ENCODE results near the gene GRK3.

GRK3 gene

DNA sequence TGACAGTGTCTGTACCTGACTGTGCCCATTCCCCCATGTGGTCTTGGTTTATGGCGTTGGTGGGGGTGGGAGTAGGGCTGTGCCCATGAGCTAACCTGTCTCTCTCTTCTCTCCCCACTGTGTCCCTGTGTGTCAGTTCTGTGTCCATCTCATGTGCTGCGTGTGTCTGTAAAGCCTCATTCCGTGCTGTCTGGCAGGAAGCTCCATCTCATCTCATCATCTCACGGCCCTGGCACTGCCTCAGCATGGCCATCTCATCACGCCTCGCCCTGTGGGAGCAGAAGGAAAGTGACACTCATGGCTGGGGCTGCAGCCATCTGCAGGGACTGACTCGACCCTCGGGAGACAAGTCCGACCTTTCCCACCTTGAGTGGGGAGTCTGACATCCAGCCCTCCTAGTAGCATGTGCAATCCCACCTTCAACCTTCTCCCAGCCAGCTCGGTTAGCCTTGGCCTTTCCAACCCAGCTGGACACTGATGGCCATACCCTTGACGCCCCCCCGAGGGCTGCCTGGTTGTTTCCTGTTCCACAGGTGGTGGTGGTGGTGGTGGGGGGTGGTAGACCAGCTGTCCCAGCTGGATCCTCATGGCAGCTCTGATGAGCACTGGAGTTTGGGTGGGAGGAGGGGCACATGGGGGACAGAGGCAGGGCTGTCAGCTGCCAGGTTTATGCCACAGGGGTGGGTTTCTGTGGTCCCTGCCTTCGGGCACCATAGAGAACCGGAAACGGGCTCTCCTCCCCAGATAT is 196.5 kb downstream of the GRK3 start:
- DNase-seq (ENCODE audit: low read depth) = no peak
- no peak overlapping the region for H3K4me3 ChIP-seq (ENCODE audit: low read depth, low read length)
- TF ChIP-seq POLR2A (IDR thresholded peaks at IDR 0.05; ENCODE audit: extremely low read depth, insufficient read length) (no peak), MYC (IDR thresholded peaks at IDR 0.05; ENCODE audit: low read depth, low read length) (no peak), CTCF (IDR thresholded peaks at IDR 0.05; ENCODE audit: low read depth, low read length) (no peak)
- TF ChIP-seq, protein P1, sequence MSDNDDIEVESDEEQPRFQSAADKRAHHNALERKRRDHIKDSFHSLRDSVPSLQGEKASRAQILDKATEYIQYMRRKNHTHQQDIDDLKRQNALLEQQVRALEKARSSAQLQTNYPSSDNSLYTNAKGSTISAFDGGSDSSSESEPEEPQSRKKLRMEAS (IDR thresholded peaks at IDR 0.05; ENCODE audit: low read depth, low read length) = no peak

- no peak for DNase-seq (ENCODE audit: low read depth)
- no peak overlapping the region for H3K4me3 ChIP-seq (ENCODE audit: low read depth, low read length)
- TF ChIP-seq MYC (IDR thresholded peaks at IDR 0.05; ENCODE audit: low read depth, low read length) (no peak), CTCF (IDR thresholded peaks at IDR 0.05; ENCODE audit: low read depth, low read length) (no peak), POLR2A (IDR thresholded peaks at IDR 0.05; ENCODE audit: extremely low read depth, insufficient read length) (no peak)
- TF ChIP-seq, protein P1 (IDR thresholded peaks at IDR 0.05; ENCODE audit: low read depth, low read length) = no peak
Observed at GRCh38 chr22:25762147-25762546, 197.7 kb downstream of the GRK3 start.

- DNase-seq (ENCODE audit: low read depth) = no peak
- no peak for TF ChIP-seq POLR2A (IDR thresholded peaks at IDR 0.05; ENCODE audit: extremely low read depth, insufficient read length)
- TF ChIP-seq, protein P1 (IDR thresholded peaks at IDR 0.05; ENCODE audit: low read depth, low read length) = no peak
- TF ChIP-seq MYC (IDR thresholded peaks at IDR 0.05; ENCODE audit: low read depth, low read length) = no peak
- no peak for TF ChIP-seq CTCF (IDR thresholded peaks at IDR 0.05; ENCODE audit: low read depth, low read length)
- no peak overlapping the region for H3K4me3 ChIP-seq (ENCODE audit: low read depth, low read length)
Observed at GRCh38 chr22:25763239-25763777, 198.8 kb downstream of the GRK3 start.

- no peak for DNase-seq (ENCODE audit: low read depth)
- H3K4me3 ChIP-seq (ENCODE audit: low read depth, low read length) = no peak overlapping the region
- TF ChIP-seq MYC (IDR thresholded peaks at IDR 0.05; ENCODE audit: low read depth, low read length) (no peak), CTCF (IDR thresholded peaks at IDR 0.05; ENCODE audit: low read depth, low read length) (no peak), POLR2A (IDR thresholded peaks at IDR 0.05; ENCODE audit: extremely low read depth, insufficient read length) (no peak)
- TF ChIP-seq, protein P1 (IDR thresholded peaks at IDR 0.05; ENCODE audit: low read depth, low read length) = no peak
Observed at GRCh38 chr22:25764270-25765015, 200.0 kb downstream of the GRK3 start.

- TF ChIP-seq MYC (IDR thresholded peaks at IDR 0.05; ENCODE audit: low read depth, low read length) = no peak
- TF ChIP-seq CTCF (IDR thresholded peaks at IDR 0.05; ENCODE audit: low read depth, low read length) = no peak
- TF ChIP-seq, protein P1 (IDR thresholded peaks at IDR 0.05; ENCODE audit: low read depth, low read length) = no peak
- no peak for TF ChIP-seq POLR2A (IDR thresholded peaks at IDR 0.05; ENCODE audit: extremely low read depth, insufficient read length)
- DNase-seq (ENCODE audit: low read depth) = no peak
- H3K4me3 ChIP-seq (ENCODE audit: low read depth, low read length) = no peak overlapping the region
Observed at GRCh38 chr22:25765016-25765367, 200.5 kb downstream of the GRK3 start.
